ENCODE data around the gene MAP4K4.

The MAP4K4 gene

DNA sequence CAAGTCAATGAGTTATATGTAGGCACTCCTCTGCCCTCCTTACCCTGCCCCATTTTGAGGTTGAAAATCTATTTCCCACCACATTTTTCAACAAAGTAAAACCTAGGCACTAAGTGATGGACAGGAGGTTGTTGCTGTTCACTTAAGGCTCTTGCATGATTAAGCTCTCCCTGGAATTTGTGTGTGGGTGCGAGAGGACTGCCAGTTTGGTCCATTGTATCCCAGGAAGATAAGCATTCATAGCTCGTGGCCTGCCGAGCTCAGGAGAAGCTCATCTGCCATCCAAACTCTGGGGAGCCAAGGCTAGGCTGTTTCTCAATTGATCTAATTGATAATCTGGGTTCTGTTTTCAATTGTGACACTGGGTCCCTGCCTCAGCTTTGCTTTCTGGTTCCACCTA lies 4.7 kb upstream of the MAP4K4 start:
- no peak for DNase-seq (ENCODE audit: low spot score)

DNA sequence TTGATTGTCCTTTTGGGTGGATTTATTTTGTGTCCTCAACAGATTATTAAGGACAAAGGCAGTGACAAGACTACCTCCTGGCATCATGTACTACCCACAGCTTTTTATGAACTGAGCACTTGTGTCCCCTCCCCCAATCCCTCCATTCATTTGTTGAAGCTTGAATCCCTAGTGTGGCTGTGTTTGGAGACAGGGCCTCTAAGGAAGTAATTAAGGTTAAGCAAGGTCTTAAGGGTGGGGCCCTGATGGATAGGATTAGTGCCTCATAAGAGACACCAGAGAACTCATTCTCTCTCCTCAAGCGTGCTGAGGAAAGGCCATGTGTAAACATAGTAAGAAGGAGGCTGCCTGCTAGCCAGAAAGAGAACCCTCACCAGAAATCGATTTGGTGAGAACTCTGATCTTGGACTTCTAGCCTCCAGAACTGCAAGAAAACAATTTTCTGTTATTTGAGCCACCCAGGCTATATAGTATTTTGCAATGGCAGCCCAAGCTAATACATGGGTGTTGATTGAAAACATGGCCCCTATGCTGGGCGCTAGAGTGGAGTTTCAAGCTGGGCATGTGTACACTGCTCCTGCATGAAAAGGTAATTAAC lies 3.4 kb upstream of the MAP4K4 start:
- no peak for DNase-seq (ENCODE audit: low spot score)

DNA sequence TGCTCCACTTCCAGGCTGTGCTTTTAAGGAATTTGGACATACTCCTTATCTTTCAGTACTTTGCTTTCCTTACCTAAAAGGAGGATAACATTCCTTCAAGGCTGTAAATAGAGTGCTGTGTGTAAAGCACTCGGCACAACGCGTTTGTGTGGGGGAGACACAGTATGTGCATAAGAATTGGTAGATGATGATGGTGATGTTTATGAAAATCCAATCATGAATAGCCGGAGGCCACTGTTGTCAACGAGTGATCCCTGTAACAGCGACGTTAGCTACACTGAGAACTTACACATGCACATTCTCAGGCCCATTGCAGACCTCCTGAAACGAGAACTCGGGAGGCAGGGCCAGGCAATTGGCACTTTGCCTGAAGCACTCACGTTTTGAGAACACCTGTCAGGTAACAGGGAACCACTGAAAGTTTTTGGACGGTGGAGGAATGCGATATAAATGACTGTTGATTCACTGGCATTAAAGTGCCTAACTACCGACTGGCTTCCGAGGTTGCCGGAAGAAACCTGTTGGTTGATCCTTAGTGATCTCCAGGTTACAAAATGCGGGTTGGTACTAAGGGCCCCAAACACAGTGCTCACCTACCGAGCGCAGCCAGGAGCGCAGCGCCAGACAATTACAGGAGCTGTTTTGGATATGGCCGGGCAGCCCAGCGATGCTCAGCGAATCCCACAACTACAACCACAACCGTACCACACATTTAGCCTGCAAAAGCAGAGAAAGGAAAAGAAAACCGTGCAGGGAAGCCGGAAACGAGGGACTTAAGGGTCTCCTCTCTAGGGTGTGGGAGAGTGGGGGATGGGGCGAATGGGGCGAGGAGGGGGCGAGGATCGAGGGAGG lies 1.0 kb upstream of the MAP4K4 start:
- DNase-seq (ENCODE audit: low spot score), result peak; percentile 60

DNA sequence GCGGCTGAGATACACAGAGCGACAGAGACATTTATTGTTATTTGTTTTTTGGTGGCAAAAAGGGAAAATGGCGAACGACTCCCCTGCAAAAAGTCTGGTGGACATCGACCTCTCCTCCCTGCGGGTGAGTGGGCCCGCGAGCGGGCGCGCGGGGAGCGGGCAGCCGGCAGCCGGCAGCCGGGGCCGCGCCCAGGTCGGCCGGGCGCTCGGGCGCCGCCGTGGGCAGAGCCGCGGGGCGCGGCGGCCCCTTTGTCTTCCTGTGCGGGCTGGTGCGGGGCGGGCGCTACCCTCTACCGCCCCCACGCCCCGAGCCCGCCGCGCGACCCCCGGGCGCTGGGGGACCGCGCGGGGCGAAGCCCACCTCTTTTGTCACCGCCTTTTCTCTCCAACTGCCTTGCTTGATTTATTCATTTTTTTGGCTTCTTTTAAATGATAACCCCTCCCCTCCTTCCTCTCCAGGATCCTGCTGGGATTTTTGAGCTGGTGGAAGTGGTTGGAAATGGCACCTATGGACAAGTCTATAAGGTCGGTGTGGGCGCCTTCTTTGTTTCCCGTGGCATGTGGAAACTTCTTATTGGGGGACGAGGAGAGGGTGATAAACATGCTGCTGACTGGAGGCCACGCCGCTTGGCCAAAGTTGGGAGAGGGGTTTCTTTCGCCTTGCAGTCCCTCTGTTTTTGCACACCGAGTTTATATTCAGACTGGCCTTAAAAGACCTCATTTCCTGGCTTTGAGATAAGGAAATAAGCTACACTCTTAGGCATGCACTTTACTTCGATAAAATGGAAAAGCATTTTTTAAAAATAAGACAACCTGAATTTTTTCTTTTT lies 722 bp downstream of the MAP4K4 start:
- peak; percentile 43 for DNase-seq (ENCODE audit: low spot score)

DNA sequence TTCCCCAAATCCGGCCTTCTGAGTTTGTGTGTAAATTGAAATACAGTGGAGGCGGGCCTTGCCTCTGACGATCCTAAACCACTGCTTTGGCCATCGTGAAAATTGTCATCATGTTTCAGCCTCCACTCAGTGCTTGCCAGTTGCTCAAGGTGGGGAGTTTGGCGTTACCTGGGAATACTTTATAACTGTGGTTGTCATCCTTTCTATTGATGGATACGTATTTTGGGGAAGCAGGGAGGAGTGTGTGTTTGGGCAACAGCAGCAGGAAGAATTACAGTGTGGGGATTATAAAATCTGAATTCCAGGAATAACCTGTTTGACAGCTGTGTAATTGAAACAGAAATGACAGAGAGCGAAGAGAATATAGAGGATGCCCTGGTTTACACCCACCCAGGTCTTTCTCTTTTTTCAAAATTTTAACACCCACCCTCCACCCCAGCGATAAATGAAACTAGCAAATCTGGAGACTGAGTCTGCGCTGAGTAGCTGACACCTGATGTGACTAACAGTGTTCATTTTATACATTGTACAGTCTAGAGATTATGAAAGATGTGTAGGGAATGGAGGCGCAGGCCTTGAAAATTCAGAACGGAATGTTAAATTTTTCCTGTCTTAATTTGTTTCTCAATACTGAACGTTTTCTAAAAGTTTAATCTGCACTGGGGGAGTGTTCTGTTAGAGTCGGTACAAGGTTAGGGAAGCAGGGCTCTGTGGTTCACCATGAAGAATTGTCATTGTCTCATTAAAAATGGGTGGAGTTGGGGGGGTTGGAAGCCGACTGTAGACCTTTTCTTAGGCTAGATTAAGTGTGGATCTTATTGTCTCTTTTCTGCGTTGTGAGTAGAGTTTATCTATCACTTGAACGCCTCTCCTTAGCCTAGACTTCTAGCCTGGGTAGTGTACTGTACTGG lies 1.6 kb downstream of the MAP4K4 start:
- DNase-seq (ENCODE audit: low spot score), result peak; percentile 28

DNA sequence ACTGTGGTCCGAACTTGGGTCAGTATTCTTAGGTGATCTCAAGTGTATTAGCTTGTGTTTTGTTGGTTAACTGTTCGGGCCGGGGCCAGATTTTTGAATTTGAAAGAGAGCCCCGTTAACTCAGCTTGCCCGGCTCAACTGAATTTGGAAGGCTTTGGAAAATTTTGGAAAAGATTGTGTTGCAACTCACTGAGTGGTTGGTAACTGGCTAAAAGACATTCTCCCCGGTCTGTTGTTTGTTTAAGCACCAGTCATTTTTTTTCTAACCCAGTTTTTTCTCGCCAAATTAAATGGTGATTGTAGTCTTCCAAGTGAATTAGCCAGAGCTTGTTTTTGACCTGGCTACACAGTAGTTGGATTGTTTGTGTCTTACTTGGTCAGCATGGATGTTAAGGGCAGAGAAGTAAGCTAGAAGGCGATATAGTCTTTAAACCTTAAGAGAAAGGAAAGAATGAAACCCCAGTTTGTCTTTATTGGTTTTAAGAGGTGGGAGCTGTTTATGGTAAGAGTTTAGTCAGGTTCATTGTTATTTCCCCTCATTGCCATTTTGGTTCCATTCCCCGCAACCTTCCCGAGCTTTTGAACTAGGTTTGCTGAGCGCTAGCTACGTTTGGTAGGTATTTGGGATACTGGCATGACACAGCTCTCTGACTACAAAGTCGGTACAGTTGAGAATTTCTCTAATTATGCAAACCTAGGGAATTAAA lies 2.4 kb downstream of the MAP4K4 start:
- DNase-seq (ENCODE audit: low spot score), result peak; percentile 40

DNA sequence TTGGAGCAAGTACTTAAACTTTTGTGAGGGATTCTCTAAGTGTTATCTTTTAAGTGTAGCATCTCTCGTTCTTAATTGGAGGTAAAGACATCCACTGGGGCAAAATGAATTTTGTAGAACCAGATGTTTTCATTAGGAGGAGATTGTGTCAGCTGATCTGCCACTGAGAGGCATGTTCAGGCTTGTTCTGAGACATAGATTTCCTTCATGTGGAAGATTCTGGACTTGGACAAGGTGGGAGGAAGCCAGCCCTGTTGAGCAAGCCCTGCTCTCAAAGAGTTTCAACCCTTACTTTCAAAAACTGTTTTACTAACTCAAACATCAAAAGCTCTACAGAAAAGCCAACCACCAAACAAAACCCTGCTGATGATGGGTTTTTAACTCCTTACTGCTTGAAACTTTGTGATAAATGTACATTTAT lies 6.5 kb downstream of the MAP4K4 start:
- no peak for DNase-seq (ENCODE audit: low spot score)

DNA sequence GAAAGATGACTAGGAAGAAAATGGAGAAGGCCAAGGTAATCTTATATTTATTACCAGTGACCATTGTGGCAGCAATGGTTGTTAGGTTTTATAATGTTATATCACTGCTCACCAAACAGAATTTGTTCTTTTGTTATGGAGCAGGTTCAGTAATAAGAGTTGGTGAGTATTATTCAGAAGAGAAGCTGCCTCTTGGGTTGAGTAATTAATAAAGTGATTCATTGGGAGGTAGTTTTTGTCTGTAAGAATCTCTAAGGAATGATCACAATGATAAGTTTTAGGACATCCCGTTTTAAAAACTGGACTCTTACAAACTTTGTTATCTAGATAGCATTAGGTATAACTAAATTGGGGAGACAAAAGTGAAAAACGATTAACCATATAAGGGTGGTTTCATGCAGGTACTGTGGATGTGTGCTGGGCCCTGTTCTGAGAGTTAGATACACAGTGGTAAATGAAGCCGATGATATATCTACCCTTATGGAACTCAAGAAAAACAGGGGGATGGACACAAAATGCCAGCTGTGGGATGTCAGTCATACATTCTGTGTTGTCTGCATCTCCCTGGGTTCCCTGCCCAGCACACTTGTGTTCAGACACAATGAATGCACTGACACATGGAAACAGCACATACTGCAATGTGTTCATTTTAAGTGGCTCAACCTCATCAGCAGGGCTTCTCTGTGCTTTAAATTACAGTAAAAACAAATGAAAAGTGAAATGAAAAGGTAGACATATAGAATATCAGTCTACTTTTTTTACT lies 7.5 kb downstream of the MAP4K4 start:
- no peak for DNase-seq (ENCODE audit: low spot score)

DNA sequence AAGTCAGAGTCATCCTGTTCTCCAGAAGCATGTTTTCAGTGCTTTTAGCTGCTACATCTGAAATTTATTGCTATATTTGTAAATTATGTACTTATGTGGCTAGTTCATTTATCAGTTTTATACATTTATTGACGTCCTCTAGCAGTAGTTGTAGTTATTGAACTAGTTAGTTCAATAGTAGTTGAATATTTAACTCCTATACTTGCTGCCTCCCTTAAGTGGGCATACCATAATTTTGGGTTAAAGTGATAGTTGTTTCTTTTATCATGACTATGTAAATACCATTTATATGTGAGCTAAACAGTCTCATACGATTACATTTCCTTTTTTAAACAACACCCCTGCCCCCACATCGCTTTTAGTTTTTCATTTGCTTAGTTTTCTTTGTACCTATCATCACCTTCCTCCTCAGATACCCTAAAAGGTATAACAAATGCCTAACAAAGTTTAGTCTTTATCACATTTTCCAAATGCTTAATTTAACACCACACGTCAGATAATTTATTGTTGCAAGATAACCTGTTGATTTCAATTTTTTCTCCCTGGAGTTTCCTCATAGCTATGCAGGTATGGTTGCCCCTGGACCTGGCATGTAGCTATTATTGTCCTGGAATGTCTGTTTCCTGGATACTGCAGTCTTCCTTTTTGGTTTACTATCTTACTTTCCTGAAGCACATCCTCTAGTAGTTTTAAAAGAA lies 8.8 kb downstream of the MAP4K4 start:
- DNase-seq (ENCODE audit: low spot score), result no peak

DNA sequence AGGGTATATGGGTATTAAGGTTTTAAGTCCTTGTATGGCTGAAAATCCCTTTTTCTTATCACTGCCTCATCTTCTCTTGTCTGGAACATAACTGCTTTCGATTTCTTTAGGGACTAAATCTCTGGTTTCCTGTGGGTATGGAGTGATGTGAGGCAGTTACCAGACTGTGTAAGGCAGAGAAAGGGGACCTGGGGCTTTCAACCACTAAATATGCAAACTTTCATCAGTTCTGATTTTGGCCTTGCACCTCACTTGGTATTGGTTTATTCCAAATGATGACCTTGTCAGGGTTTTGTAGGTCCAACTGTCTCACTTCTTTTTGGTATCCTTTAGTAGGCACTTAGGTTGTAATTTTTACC lies 9.3 kb downstream of the MAP4K4 start:
- no peak for DNase-seq (ENCODE audit: low spot score)

DNA sequence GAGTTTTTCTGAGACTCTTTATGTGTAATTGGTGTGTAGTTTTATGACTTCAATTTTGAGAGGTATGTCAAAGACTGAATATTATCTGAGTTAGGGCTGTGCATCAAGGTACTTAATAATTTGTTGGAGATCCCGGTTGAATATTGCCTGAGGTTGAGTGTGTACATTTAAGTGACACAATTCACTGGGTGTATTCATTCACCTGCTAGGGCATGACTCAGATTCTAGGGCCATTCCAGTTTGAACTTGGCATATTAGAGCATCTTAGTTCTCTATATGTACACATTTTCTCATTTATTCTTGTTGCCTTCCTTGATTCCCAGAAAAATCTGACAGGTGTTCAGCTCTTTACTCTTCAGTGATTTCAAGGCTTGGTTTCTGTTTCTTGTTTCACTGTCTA lies 12.5 kb downstream of the MAP4K4 start:
- no peak for DNase-seq (ENCODE audit: low spot score)

DNA sequence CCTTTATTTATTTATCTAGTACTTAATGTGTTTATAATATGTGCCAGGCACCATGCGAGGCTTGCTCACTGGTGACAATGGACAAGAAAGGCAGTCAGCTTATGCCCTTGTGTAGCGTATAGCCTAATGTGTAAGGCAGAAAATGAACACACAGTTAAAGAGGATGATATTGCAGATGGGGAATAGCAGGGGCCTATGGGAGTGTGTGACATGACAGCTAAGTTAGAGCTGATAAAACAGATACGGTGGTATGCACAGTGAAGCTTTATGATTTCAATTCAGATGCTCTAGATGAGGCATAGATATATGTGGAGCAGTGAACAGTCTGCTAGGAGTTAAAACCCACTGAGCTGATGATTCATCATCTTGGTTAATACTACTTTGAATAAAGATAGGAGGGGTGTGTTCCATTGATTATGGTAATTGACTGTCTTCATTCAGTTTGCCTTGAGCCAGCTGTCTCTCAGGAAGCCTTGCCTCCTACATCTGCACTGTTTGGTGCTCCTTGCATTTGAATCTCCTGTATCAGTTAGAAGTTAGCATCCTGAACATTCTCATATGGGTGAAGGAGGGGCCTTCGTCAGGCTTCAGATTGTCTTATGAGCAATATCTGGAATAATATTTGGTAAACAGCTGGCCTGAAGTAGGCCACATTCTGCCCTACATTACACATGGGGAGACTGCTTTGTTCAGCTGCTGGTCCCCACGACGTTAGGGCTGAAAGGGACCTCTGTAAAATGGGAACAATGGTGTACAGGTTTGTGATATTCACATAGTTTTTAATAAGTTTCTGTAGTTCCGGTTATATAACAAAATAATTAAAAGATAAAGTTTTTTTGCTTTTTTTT lies 13.2 kb downstream of the MAP4K4 start:
- DNase-seq (ENCODE audit: low spot score), result no peak

DNA sequence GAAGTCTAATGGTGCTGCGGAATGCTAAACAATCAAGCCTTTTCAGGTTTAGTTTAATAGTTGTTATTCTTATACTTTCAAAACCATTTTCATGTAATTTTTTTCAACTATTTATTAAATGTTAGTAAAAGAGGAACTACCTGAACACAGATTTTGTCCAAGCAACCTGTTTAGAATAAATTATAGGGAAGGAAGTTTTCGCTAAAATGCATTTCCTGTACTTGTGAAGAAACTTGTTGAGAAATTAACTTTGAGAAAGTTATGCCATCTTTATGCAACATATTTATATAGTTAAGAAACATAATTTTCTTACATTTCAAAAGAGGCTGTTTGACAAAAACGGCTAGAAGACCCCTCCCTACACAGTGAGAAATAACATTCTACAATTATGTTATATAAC lies 16.6 kb downstream of the MAP4K4 start:
- no peak for DNase-seq (ENCODE audit: low spot score)

DNA sequence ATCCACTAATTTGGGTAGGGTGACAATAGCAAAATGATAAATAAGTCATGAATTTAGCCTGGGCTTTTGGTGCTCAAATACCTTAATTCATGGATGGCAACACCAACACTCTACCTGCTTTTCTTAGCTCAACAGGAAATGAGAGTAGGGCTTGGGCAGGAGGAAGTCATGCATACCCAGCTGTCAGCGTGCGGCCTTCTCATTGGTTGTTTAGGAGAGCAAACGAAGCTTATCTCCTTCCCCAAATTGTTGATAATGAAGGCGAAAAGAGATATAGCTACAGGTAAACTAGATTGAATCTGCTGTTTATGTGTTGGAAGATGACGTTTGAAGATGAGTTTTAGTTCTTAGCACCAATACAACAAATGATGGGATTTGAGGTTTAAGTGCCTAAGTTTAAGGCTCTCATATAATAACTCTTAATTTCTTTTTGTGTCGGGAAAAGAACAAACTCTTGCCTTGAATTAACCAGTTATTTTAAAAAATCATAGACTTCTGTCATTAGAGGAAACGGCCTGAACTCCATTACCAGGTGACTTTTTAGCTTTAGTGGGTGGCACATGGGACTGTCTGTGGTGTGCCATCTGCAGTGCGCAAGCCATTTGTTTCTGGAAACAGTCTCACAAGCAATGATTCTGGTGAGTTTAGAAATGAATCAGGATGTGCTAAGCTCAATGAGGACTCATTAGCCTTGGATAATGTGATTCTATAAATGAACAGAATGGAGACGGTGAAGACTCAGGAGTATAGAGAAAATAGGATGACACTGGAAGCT lies 19.8 kb downstream of the MAP4K4 start:
- no peak for DNase-seq (ENCODE audit: low spot score)

DNA sequence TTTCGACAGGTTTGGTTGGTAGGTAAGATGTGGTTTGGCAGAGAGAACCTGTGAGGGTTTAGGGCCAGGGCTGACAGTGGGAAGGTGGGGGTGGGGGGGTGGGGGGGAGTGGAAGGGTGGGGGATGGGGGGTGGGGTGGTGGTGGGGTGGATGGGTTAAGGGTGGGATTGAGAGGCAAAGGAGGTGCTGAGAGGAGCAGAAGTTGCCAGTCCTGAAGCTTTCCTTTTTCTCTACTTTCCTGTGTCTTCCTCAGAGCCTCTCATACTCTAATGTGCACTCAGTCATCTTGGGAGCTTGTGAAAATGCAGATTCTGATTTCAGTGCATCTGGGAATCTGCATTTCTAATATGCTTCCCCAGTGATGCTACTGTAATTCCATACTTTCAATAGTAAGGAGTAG lies 21.0 kb downstream of the MAP4K4 start:
- DNase-seq (ENCODE audit: low spot score), result no peak

DNA sequence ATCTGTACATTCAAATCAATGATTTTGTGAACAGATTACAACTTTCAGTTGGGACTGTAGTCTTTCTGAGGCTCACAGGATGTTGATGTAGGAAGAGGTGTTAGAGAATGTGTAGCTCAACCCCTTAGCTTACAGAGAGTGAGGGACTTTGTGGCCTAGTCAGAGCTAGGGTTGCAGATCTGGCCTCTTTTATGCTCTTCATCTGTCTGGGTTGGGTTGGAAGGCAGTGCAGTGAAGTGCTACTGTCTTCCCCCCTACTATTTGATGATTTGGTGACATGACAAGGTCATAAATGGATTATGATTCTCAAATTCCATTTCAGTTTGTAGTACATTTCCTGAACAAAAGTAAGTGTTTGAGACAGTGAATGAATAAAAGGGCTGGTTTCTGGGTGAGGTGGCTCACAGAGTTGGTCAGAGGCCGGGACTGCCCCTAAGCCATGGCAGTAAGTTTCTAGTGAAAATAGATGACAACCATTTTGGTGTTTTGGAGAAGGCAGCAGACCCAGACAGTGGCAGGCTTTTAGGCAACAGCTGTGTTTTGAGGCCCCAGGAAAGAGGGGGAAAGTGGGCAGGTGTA lies 21.6 kb downstream of the MAP4K4 start:
- no peak for DNase-seq (ENCODE audit: low spot score)

DNA sequence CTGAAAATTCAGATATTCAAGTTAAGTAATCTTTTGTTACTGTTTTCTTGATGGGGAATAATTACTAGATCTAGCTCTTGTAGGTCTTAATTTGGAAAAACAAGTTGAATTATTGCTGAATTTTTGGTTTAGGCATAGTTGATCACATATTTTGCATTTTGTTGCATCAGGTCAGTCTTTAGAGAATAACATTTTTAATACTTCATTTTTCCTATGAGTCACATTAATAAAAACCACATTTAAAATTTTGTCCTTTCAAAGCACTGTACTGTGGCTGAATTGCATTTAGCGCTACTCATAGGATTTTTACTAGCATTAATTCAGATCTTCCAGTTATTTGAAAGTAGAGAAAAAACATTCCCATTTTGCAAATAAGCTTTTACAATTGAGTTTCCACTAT lies 23.2 kb downstream of the MAP4K4 start:
- DNase-seq (ENCODE audit: low spot score), result no peak

DNA sequence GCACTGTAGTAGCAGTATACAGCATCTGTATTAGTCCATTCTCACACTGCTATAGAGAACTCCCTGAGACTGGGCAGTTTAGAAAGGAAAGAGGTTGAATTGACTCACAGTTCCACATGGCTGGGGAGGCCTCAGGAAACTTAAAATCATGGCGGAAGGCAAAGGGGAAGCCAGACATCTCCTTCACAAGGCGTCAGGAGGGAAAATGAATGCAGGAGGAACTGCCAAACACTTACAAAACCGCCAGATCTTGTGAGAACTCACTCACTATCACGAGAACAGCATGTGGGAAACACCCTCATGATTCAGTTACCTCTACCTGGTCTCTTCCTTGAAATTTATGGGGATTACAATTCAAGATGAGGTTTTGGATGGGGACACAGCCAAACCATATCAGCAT lies 25.4 kb downstream of the MAP4K4 start:
- no peak for DNase-seq (ENCODE audit: low spot score)

Data from cerebellar cortex (tissue), 1 donor.